NCI-H146 treated with DMSO at 0.1 percent for 48 hours (cell line): Measurements from ENCODE around the gene CELF2.
"Not testable (repeated sequence)": the region's sequence is repeated elsewhere in the genome, so short reads cannot be mapped to it uniquely, and the experiment has no call there.

Experiments used
- DNase-seq: peaks from one replicate; lab custom pipeline; 2025; ENCODE audit not compliant: unreplicated experiment; lab: John Stamatoyannopoulos, UW

The CELF2 gene

DNA sequence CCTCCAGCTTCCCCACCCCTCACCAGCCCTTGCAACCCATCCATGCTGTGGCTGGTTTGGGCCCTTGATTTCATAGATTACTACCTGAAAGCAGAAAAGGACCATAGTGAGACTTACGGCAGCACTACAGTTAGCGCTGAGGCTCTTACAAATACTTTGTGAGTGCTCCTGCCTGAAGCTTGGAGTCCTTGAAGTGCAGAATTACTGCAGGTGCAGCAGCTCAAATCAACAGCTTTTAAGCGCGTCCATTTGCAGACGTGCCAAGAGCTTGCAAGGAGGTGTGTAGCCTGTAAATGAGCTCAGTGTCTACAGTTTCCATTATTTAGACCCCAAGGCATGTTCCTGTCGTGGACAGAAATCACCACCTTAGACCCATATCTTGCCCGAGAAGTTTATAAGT lies 103.0 kb downstream of the CELF2 start:
- DNase-seq = no peak

DNA sequence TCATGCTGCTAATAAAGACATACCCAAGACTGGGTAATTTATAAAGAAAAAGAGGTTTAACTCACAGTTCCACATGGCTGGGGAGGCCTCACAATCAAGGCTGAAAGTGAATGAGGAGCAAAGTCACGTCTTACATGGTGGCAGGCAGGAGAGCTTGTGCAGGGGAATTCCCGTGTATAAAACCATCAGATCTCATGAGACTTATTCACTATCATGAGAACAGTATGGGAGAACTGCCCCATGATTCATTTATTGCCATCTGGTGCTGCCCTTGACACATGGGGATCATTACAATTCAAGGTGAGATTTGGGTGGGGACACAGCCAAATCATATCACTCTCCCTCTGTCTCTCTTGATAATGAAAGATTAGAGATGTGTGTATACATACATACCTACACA lies 106.2 kb downstream of the CELF2 start:
- not testable (repeated sequence) for DNase-seq

DNA sequence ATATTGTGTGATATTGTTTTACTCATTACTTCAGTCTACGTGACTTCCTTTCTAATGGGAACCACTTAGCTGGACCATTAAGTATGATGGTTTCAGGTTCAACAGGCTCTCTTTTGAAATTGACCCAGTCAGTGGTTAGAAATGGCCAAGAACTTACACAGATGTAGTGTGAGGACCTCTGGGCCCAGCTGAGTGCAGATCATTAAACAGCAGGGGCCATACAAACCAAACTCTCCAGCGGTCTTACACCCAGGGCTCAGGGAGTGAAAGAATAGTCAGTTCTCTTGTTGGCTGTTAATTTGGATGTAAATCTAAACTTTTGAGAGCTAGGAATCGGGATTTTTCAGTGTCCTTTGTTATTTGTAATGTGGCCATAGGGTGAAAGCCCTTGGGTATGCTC lies 107.3 kb downstream of the CELF2 start:
- DNase-seq = no peak

DNA sequence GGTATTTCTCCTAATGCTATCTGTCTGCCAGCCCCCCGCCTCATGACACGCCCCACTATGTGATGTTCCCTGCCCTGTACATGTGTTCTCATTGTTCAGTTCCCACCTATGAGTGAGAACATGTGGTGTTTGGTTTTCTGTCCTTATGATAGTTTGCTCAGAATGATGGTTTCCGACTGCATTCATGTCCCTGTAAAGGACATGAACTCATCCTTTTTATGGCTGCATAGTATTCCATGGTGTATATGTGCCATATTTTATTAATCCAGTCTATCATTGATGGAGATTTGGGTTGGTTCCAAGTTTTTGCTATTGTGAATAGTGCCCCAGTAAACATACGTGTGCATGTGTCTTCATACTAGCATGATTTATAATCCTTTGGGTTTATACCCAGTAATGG lies 109.3 kb downstream of the CELF2 start:
- not testable (repeated sequence) for DNase-seq

DNA sequence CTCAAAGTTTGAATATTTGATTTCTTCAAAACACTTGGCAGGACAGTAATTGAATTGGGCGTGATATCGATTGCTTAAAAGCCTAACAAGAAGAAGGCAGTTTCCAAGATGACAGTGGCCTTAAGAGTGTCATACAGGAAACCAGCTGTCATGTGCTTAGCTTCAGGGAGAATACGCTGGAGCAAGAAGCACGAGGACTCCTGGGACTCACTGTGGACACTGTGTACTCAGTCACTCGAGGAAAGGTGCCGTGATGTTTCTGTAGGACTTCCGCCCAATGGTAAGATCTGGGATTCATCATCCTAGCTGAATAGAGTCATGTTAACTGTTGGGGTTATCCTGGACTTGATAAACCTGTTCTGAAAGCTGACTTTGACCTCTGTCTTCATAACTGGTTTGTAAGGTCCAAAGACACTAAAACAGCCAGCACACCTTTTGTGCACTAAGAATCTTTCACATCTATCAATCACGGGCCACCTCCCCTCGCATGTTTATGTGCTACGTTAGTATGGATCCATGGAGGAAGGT lies 113.5 kb downstream of the CELF2 start:
- DNase-seq = no peak

DNA sequence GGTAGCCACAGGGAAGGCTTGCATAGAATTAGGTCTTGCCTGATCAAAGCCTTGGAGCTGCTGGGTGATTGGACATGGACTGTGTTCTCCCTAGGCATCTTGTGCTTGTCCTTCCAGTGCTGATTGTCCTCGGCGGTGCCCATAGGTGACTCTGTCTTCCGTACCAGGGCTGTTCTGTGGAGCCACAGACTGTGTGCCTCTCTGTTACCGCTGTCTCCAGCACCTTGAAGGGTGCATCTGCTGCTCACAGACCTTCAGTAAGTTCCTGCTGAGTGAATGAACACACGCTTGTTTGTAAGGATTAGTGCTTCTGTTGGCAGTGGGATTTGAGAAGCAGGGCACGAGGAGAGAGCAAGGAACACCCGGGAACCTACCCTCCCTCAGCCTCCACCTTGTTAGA lies 116.7 kb downstream of the CELF2 start:
- DNase-seq = no peak

DNA sequence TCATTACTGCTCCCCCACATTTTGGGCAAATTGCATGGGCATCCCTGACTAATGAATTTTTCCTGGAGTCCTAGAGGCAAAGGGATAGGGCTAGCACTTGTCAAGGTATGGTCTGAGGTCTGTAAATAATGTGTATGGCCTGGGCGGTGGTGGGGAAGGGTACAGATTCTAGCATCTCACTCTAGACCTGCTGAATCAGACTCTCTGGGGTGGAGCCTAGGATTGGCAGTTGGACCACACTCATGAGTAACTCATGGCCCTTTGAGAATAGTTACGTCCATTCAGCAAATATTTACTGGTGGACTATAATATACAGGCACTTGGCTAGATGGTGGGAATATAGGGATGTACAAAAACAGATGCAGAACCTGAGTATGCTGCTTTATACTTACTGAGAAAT lies 118.0 kb downstream of the CELF2 start:
- no peak for DNase-seq

DNA sequence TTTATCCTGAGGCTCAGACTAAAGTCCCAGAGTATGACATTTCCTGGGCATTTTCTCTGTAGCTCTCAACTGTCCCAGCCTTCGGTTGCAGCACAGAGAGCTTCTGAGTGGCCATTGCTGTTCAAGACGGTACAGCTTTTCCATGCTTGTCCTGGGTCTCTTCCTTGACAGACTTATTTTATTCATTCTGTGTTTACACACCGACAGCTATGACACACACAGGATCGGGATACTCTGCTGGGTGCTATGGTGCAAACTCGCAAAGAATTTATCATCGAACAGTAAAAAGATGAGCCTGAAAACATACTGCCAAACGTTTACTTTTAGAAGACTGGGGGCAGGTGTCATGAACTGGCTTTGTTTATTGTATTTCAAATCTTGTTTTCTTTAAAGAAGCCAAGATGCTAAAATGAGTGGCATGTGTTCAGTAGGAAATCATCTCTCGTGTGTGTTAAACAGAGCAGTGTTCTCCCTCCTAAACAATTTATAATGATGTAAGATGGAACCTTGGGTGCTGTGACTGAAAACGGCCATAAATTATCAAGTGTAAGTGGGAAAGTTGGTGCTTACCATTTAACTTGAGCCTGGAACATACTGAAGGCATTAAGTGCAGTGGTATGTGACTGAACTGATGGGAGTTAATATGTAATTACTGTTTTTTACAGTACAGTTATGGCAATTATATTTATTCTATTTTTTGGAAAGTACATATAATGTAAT lies 120.8 kb downstream of the CELF2 start:
- no peak for DNase-seq

DNA sequence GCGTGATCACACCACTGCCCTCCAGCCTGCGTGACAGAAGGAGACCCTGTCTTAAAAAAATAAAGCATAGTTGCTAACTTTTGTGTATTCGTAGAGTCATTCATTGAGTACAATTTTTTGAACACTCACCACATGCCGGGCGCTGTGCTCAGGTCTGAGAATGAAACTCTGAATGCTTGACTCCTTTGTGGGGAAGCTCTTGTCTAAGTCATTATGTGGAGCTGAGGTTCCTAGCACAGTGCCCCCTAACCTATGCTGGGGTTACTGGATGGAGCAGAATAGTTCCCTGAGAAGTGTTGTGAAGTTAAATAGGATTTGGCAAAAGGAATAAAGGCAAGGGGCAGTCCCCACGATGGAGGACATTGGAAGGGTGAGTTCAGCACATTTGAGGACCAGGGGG lies 123.3 kb downstream of the CELF2 start:
- no peak for DNase-seq

DNA sequence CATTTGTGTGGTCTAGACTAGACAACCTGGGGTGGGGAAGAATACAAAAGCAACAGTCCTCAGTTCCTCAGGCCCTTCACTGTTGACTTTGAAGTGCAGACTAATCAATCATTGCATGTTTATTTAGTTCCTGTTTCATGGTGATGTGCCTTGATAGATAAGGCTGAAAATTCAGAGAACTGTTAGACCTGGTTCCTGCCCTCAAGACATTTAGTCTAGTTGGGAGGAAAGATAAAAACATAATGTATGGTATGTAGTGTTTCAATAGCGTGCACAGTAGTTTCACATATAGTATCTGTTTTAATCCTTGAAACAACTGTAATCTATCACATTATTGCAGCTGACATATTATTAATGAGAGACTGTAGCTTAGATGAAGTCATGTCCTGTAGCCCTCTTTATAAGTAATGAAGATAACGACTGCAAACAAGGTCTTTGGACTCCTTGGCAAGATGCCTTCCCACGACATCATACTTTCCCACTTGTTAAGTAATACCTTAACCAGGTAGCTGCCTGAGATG lies 124.0 kb downstream of the CELF2 start:
- no peak for DNase-seq

DNA sequence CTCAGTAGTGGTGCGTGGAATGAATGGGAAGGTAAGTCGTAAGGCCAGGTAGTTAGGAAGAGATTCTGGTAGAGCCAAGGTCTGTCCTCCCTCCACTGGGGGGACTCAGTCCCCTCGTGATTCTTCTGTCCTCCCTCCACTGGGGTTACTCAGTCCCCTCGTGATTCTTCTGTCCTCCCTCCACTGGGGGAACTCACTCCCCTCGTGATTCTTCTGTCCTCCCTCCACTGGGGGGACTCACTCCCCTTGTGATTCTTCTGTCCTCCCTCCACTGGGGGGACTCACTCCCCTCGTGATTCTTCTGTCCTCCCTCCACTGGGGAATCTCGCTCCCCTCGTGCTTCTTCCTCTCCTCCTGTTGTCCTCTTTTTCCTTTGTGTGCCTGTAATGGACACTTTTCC lies 125.1 kb downstream of the CELF2 start:
- no peak for DNase-seq

DNA sequence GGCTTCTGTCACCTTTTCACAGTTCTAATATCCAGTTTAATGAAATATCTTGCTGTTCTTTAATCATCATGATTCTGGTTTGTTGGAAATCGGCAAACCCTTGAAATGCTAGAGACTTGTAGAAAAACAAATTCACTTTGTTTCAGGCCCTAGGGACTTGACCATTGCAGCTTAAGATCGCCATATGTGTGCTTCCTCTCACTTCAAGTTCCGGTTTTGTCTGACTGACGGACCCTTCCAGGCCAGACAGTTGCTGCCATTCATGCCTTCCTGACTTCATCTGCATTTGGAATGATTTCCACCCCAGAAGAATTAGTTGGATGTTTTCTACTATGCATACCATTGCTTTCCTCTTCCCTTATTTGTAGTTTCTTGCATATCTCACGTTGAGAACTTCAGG lies 125.6 kb downstream of the CELF2 start:
- no peak for DNase-seq

DNA sequence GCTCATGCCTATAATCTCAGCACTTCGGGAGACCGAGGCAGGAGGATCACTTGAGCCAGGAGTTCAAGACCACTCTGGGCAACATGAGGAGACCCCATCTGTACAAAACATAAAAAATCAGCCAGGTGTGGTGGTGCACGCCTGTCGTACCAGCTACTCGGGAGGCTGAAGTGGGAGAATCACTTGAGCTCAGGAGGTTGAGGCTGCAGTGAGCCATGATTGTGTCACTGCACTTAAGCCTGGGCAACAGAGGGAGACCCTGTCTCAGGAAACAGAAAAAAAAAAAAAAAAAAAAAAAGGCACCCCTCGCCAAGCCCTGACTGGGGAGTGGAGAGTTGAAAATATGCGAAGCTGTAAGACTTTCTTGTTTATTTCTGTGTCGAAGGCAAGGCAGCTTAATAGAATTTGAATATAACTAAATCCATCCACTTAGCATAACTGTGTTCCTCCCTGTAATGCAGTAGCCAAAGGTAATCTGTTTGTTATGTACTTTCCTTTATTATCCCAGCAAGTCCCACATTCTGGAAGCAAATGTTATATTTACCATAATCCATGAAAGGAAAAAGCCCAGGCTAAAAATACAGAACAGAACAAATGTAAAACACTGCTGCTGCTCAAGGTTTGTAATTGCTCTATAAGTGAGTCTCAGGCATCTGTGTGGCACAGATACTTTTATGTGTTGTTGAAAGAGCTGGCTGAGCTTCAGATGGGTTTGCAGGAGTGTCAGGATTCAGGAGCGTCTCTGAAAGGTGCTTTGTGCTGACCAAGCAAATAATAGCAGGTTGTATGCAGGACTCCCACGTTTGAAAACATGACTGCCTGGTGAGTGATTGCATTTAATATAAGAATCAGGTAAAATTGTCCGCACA lies 127.2 kb downstream of the CELF2 start:
- DNase-seq = peak; percentile 34

DNA sequence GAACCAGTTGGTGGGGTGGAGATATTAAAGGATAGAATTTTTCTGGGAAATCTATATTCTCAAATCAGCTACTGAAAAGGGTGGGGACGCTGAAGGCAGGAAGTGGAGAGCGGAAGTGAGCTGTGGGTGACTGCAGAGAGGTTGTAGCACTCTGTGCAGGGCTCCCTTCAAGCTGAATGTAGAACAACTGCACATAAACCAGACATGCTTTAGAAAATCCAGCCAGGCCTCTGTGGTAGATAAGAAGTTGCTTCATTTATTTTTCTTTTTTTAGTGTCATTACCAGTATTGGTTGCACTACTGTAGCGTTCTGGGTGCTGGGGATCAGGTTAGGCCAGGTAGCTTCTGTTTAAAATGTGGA lies 127.8 kb downstream of the CELF2 start:
- no peak for DNase-seq

DNA sequence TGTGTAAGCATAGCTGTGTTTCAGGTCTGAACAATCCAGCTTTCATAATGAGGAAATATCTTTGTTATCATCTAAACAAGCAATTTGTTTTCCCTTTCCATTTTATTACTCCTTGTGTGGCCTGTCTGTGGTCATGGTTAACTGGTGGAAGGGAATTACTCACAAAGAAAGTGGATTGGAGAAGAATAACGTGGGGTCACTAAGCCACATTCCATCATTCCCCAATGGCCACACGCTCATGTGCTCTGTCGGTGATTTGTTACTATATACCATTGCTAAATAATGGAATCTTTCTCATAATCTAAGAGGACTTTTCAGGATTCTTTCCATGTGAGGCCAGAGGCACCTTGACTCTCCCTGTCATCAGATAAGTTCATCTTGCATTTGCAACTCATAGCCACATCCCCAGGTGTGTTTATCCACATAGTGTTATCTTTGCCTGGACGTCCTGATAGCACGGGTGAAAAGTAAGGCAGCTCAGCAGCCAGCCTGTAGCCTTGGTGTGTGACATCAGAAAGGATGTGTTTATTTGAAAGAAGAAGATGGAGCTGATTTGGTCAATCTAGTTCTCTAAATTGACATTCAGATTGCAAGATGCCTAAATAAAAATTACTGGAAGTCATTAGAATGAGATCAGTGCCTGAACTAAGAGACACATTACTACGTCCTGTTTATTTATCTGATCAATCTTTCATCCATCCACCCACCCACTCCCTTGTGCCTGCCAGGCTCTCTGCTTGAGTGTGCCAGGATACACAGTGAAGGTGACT lies 128.9 kb downstream of the CELF2 start:
- no peak for DNase-seq

DNA sequence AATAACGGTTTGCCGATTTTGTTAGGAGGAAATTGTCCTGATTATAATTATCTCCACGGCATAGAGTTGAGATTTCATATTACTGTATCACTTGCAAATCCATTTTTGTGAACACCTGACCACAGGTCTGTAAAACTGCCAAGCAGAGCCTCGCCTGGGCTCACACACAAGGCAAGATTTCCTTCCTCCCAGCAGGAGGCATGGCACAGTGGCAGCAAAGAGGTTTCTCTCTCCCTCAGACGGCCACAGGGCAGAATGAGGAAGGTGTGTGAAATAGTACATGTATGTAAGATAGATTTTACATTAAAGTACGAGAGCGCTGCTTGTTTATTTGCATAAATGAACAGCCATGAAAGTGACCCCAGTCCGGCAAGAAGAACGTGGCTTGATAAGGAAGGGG lies 130.1 kb downstream of the CELF2 start:
- no peak for DNase-seq

DNA sequence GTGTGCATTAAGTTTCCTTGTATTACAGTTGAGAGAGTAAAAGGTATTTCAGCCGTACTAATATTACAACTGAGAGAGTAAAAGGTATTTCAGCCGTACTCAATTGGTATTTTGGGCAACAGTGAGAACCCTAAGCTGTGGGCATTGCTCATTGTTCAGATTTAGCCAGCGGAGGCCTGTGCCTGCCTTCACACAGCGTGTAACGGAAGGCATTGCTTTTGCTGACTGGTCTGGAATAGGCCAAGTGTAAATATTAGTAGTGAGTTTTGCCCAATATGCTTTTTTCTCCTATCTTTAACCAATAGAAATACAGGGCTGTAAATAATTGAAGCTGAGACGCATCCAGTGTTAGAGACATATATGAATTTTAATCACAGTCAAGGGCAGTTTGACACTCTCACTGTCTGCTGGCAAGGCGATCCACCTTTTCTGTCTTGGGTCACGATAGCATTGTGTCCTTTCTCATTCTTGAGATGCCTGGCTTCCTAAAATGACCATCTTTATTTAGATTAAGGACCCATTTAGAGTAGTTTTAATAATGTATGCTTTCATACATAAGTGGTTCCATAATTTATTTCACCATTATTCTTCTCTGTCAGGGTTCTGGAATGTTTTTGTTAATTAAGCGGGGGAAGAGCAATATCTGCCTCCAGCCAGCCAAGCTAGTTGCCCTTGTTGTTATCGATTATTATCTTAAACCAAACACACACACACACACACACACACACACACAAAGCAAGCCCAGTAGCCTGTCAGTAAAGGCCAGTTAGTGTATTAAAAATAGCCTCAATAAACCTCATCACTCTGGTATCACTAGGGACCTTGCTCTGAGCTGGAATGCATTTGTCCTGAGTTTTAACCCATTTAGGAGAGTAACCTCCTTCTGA lies 130.7 kb downstream of the CELF2 start:
- DNase-seq = no peak

DNA sequence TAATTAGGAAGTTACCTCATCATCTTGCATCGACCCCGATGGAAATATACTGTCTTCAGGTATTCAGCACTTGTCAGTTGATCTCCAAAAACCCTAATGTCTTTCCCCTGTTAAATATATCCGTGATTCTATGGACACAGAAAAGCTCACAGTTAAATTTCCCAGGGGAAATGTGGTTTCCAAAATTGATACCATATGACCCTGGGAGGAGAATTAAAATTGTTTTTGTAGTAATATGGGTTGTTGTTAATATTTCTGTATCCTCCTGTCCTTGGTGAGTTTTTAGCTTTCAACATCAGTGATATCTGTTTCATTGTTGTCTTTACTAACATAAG lies 132.1 kb downstream of the CELF2 start:
- DNase-seq = no peak

DNA sequence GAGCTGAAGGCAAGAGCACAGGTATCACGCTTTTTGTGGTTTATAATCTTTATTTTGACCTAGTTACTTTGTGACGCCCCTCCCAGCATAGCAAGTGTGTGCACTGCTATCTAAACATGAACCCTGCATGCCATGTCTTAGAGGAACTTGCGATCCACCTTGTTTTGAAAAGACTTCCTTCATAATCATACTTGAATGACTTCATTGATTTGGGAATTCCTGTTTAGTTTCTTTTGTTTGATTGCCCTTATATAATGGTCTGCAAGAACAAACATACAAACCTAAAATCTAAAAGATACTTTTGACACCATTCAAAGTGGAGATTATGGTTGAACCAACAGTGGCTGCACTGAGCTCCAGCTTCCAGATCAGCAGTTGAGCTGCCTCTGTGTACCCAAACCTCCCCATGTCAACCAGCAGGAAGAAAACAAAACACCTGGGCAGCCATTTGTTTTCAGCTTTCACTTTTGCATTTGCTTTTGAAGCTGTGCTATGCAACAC lies 132.6 kb downstream of the CELF2 start:
- no peak for DNase-seq

DNA sequence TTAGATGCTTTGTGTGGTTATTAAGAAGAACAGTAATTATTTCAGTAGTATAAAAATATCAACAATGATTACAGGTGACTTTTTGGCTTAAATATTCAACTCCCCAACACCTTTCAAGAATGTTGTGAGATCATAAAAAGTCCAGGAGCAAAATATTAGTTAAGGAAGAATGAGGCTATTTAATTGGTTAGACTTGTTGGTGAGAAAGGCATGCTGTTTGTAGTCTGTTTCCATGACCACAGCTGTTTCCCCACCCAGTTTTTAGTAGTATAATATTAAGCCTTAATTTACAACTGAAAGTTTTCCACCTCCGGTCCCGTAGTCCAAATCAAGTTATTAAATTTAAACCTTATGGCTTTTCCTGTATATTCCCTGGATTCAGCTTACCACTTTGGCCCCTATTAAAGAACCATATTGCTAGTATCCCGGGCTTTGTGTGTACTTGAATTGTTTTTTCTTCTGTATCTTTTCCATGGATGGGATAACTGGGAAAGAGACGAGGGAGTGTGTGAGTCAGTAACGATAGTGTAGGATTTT lies 133.3 kb downstream of the CELF2 start:
- DNase-seq = no peak
